Measurements from ENCODE around the gene A3GALT2. TPM values are rescaled to one million over a fixed set of nuclear protein-coding genes. Genes with fewer than 3 reads are reported as not detected.

Gene A3GALT2
- polyA plus RNA-seq, 1 of the 3 experiments (the other 2 are of a cell fraction): 0.07 TPM

- Histone ChIP-seq H2AFZ (ENCODE audit: low read depth) (no peak overlapping the region), H3K4me3 (ENCODE audit: low read depth in 2 of 2, low read length in 1 of 2) (peak overlapping the region; percentile 73 to 86), H3K9me2 (no peaks in the 10 kb centered on the region), H3K9ac (peak overlapping the region; percentile 85), H3K79me2 (ENCODE audit: insufficient read depth) (peaks cover 62% of the 10 kb centered on the region), H3K27ac (ENCODE audit: low read depth in 2 of 2, low read length in 1 of 2) (peak overlapping the region; percentile 84 to 94; a peak in 3 of 4 replicates), H3K9me3 (no peaks in the 10 kb centered on the region), H4K20me1 (ENCODE audit: insufficient read depth) (peaks cover 28% of the 10 kb centered on the region), H3K4me2 (peak overlapping the region; percentile 98), H3F3A (replicated peaks; ENCODE audit: insufficient read depth) (peaks cover 9% of the 10 kb centered on the region), H3K27me3 (ENCODE audit: insufficient read depth) (no peaks in the 10 kb centered on the region), H3K36me3 (replicated peaks in 1 of 2; ENCODE audit: control insufficient read depth in 1 of 2, insufficient read depth in 2 of 2, low read length in 1 of 2) (peaks cover 0 to 5% of the 10 kb centered on the region in 2 experiments), H3K4me1 (ENCODE audit: control insufficient read depth in 1 of 2, insufficient read depth in 2 of 2, low read depth in 1 of 2, low read length in 1 of 2) (peaks cover 16 to 51% of the 10 kb centered on the region in 2 experiments; a peak in 3 of 4 replicates)
- DNase-seq: no peak
- POLR2A ChIA-PET: interaction anchor here (0.6 to 1.2 kb wide), 2 partner anchors 117 to 1791 kb away, joined by 3 read pairs; no protein-coding TSS in a partner anchor
- WGBS (ENCODE audit: low lambda C conversion rate): 84% methylated on average over 11 of the region's 19 CpGs
- CTCF ChIA-PET: interaction anchor here (0.7 to 1.8 kb wide), 4 partner anchors 24 to 112 kb away, joined by 3 to 6 read pairs (median 4); no protein-coding TSS in a partner anchor
- no peak for TF ChIP-seq MXI1 (IDR thresholded peaks at IDR 0.05; ENCODE audit: low read depth, low read length)
- TF ChIP-seq RXRA (IDR thresholded peaks at IDR 0.05; ENCODE audit: borderline replicate concordance, low read depth): no peak
These were observed 62.9 kb downstream of the A3GALT2 start for GRCh38 chr1:33257772-33258712.

GRCh38 chr1:33257207-33257771 lies 63.6 kb downstream of the A3GALT2 start:
- TF ChIP-seq YY1 (IDR thresholded peaks at IDR 0.05; ENCODE audit: low read depth): 0 out of 2 replicates have a peak, but pooled peaks have one; percentile 4
- TF ChIP-seq RCOR1 (IDR thresholded peaks at IDR 0.05; ENCODE audit: low read length): no peak
- POLR2A ChIA-PET: interaction anchor here (0.6 to 1.2 kb wide), 3 partner anchors 116 to 1791 kb away, joined by 3 read pairs; no protein-coding TSS in a partner anchor

More at GRCh38 chr1:33257207-33257771, 63.6 kb downstream of the A3GALT2 start:
- Histone ChIP-seq H3K4me3 (ENCODE audit: low read depth in 2 of 2, low read length in 1 of 2) (peak overlapping the region; percentile 73 to 86), H3K79me2 (ENCODE audit: insufficient read depth) (peaks cover 55% of the 10 kb centered on the region), H3K27ac (ENCODE audit: low read depth in 2 of 2, low read length in 1 of 2) (peak overlapping the region; percentile 84 to 94), H3K9me3 (no peaks in the 10 kb centered on the region), H3K4me1 (ENCODE audit: control insufficient read depth in 1 of 2, insufficient read depth in 2 of 2, low read depth in 1 of 2, low read length in 1 of 2) (peaks cover 16 to 46% of the 10 kb centered on the region in 2 experiments; a peak in 3 of 4 replicates), H3K27me3 (ENCODE audit: insufficient read depth) (no peaks in the 10 kb centered on the region), H3K9ac (peak overlapping the region; percentile 85), H2AFZ (ENCODE audit: low read depth) (peak overlapping the region; percentile 73), H3K4me2 (peak overlapping the region; percentile 98), H3K36me3 (replicated peaks in 1 of 2; ENCODE audit: control insufficient read depth in 1 of 2, insufficient read depth in 2 of 2, low read length in 1 of 2) (no peaks in the 10 kb centered on the region), H4K20me1 (ENCODE audit: insufficient read depth) (peaks cover 22% of the 10 kb centered on the region), H3F3A (replicated peaks; ENCODE audit: insufficient read depth) (peaks cover 9% of the 10 kb centered on the region), H3K9me2 (no peaks in the 10 kb centered on the region)
- CTCF ChIA-PET: interaction anchor here (0.7 to 1.8 kb wide), 5 partner anchors 24 to 113 kb away, joined by 3 to 6 read pairs (median 3); no protein-coding TSS in a partner anchor
- 1% methylated on average over 18 of the region's 18 CpGs for WGBS (ENCODE audit: low lambda C conversion rate)
- DNase-seq: no peak

Small RNA genes lying within 50 kb of the gene (small RNA-seq; reads per million reads assigned to genes)
- 0 to 0.98 (median 0) reads per million in 7 experiments for gene RN7SKP16

Other genes with a start within 250 kb of the A3GALT2 start
- 17.8 and 20.6 TPM in 2 replicates for gene AZIN2, start 239.9 kb downstream of the A3GALT2 start, polyA plus RNA-seq (2012; rRNA removed)
- gene TRIM62, start 139.1 kb downstream of the A3GALT2 start, polyA plus RNA-seq (2012; rRNA removed): 2.5 and 4.4 TPM in 2 replicates
- gene ZNF362, start 64.6 kb downstream of the A3GALT2 start, polyA plus RNA-seq (2012; rRNA removed): 13.7 and 17.1 TPM in 2 replicates
- 69.5 and 98.7 TPM in 2 replicates for gene PHC2, start 110.0 kb upstream of the A3GALT2 start, polyA plus RNA-seq (2012; rRNA removed)
- 2.1 TPM in 2 replicates for gene ZSCAN20, start 151.5 kb upstream of the A3GALT2 start, polyA plus RNA-seq (2012; rRNA removed)

All from SK-N-SH (cell line).